ENCODE data around the gene BLOC1S1.

The BLOC1S1 gene

DNA sequence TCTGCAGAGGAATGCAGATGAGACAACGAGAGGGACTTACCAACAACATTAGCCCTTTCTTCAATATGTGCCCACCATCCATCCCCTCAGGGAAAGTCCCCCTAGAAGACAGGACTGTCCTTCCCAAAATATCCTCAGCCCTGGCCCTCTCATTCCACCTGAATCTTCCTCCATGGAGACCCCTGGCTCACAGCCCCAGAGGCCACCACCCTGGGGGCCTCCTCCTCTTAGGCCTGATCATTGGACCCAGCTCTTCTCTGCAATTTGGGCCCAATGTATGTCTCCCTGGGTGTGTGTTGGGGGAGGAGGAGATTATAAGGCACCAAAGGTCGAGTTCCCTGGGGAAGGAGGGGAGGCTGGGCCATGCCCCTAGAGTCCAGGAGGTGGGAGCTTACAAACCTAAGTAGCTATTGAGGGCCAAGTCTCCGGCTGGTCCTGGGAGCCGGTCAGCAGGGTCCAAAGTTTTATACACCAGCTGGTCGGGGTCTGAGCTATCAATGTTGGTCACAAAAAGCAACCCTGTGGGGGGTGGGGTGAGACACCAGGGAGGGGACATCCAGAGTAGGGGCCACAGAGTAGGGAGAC lies 16.3 kb upstream of the BLOC1S1 start:
- H3K27ac ChIP-seq, result no peak overlapping the region
- no peak for TF ChIP-seq ZFX (IDR thresholded peaks at IDR 0.05; ENCODE audit: borderline replicate concordance)
- TF ChIP-seq, protein P1, sequence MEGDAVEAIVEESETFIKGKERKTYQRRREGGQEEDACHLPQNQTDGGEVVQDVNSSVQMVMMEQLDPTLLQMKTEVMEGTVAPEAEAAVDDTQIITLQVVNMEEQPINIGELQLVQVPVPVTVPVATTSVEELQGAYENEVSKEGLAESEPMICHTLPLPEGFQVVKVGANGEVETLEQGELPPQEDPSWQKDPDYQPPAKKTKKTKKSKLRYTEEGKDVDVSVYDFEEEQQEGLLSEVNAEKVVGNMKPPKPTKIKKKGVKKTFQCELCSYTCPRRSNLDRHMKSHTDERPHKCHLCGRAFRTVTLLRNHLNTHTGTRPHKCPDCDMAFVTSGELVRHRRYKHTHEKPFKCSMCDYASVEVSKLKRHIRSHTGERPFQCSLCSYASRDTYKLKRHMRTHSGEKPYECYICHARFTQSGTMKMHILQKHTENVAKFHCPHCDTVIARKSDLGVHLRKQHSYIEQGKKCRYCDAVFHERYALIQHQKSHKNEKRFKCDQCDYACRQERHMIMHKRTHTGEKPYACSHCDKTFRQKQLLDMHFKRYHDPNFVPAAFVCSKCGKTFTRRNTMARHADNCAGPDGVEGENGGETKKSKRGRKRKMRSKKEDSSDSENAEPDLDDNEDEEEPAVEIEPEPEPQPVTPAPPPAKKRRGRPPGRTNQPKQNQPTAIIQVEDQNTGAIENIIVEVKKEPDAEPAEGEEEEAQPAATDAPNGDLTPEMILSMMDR (IDR thresholded peaks at IDR 0.05), result no peak

DNA sequence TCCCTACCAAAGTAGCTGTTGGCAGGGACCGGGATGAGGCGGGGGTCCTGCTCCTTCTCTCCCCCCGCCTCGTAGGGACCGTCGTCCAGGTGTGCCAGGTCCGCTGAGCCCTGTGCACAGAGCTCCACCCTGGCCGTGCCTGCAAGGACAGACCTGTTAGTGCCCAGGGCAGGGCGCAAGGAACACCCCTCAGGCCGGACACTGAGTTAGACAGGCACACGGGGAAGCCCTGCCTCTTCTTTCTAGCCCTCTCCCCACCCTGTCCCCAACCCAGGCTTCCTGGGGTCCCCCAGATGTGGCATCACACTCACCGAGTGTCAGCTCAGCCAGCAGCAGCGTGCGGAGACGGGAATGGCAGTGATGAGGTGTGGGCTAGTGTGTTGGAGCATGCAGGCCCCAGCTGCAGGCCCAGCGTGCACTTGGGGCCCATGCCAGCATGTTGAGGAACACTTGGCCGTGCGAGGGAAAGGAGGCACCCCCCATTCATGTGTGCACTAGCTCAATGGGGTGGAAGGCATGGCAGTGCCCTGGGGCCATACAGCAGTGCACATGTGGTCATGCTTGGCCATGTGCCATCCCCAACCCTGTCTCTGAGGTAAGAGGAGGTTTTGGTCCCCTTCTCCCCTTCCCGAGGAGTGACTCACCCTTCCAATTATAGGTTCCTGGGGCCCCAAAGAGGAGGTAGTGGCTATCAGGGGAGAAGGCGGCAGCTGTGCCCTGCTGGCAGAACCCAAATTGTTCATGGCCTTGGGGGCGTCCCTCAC lies 15.4 kb upstream of the BLOC1S1 start:
- TF ChIP-seq, protein P1 (IDR thresholded peaks at IDR 0.05), result no peak
- no peak for TF ChIP-seq ZFX (IDR thresholded peaks at IDR 0.05; ENCODE audit: borderline replicate concordance)
- no peak overlapping the region for H3K27ac ChIP-seq

DNA sequence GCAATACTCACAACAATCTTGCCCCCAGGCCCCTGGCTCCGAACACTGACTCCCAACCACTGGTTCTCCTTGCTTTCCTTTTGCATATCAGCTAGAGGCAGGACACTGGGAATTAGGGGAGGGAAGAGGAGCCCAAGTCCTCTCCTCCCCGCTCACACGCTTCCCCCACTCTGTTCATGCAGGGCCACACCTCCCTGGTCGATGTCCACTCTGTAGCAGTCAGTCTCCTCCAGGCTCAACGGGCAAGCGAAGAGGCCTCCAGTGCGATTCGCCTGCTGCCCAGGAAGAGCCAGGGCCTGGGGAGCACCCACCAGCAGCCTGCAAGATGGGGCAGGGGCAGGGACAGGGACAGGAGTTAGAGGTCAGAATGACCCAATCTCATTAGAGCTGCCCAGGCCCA lies 13.0 kb upstream of the BLOC1S1 start:
- no peak overlapping the region for H3K27ac ChIP-seq
- TF ChIP-seq, protein P1 (IDR thresholded peaks at IDR 0.05), result no peak
- TF ChIP-seq ZFX (IDR thresholded peaks at IDR 0.05; ENCODE audit: borderline replicate concordance), result no peak

DNA sequence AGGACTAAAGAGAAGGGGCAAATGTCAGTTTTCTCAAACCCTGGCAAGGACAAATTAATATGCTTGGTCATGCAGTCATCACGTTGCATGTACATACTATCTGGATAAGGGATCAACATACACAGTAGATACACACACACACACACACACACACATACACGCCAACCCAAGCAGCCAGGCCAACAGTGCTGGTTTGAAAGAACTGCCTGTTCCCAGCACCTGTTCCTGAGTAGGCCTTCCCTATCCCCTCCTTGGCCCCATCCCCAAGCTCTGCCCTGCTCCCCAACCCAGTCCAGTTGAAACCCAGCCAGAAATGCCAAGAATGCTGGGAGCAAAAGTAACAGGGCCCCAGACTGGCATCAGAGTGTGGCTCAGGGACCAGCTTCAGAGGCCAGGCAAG lies 12.6 kb upstream of the BLOC1S1 start:
- H3K27ac ChIP-seq, result no peak overlapping the region
- TF ChIP-seq ZFX (IDR thresholded peaks at IDR 0.05; ENCODE audit: borderline replicate concordance), result no peak
- TF ChIP-seq, protein P1 (IDR thresholded peaks at IDR 0.05), result no peak

DNA sequence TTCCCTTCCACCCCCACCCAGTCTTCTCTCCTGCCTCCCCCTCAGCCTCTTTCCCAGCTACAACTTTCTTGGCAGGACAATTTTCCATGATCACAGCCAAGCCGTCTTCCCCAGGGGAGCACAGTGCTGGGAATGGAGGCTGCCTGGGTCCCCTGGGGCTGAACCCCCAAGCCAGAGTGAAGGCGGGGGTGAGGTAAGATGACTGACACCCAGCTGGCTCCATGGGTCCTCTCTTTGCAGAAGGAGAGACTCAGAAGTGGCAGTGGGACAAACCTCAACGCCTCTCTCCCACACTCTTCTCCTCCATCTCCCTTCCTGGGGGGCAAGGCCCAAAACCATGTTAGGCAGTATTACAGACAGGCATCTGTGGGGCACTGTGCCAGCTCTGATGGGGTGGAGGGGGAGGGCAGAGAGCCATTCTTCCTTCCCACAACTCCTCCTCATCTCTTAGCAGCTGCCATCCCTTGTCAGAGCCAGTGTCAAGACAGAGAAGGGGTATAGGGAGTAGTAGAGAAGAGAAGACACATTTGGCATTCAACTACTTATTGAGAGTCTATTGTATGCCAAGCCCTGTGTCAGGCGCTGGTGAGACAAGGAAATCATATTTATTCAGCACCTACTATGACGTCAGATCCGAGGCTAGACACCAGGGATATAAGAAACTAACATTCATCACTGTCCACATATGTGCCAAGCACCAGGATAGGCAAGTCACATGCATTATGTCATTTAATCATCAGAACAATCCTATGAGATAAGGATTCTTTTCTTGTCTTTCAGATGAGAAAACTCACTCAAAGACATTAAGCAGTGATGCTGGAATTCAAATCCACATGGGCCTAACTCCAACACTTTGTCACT lies 11.7 kb upstream of the BLOC1S1 start:
- TF ChIP-seq, protein P1 (IDR thresholded peaks at IDR 0.05), result no peak
- TF ChIP-seq ZFX (IDR thresholded peaks at IDR 0.05; ENCODE audit: borderline replicate concordance), result no peak
- no peak overlapping the region for H3K27ac ChIP-seq

DNA sequence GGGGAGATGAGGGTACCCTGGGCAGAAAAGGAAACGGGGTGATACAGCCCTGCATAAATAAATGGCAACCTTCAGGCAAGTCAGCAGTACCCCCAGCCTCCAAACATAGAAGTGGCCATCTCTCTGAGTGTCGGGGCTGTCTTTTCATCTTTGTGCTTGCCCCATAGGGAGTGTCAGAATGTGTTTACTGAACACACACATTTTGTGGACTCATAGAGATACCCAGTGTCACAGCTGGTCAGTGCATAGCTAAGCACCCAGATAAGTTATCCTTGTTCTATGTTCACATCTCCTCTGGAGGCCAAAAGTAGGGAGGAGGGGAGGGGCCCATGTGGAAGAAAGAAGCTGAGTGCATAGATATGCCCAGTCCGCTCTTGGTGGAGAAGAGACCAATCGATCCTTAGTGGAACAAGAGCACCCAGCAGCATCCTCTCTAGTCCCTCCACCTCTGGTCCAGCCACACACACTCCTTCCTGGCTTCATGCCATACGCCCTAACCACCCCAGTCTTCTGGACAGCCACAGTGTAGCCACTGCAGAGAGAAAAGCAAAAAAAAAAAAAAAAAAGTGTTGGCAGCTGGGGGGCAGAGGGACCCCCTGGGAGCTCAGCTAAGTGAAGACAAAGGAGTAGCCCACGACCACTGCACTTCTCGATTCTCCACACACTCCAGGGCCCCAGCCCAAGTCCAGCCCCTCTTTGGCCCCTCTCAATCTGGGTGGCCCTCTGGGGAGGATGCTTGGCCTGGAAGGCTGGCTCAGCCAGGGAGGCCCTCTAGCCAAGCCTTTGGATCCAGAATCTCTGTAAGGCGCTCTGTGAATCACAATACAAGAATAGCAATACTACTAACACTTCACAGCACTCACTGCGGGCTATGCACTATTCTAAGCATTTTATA lies 10.8 kb upstream of the BLOC1S1 start:
- TF ChIP-seq ZFX (IDR thresholded peaks at IDR 0.05; ENCODE audit: borderline replicate concordance), result no peak
- TF ChIP-seq, protein P1 (IDR thresholded peaks at IDR 0.05), result no peak
- no peak overlapping the region for H3K27ac ChIP-seq
